H9 (cell line): ENCODE measurements around the gene IREB2. TPM values are rescaled to one million over a fixed set of nuclear protein-coding genes. Genes with fewer than 3 reads are reported as not detected.

Experiments
- DNase-seq: peaks from one replicate; pipeline ENCODE4 v3.0.0-alpha.2; 2017
- H2AFZ ChIP-seq: one replicate; pipeline ENCODE4 v1.6.1; 2013; ENCODE audit warnings: mild to moderate bottlenecking, low read length, control low read depth, moderate library complexity
- H2AK5ac ChIP-seq: 2 replicates; pipeline ENCODE4 v1.6.1; 2013; ENCODE audit warnings: low read length, control low read depth, mixed read lengths; ENCODE audit not compliant: insufficient read length
- H2BK120ac ChIP-seq: one replicate; pipeline ENCODE4 v1.6.1; 2013; ENCODE audit warnings: low read depth, mild to moderate bottlenecking, low read length, control low read depth, inconsistent platforms; ENCODE audit not compliant: poor library complexity, severe bottlenecking
- H2BK12ac ChIP-seq: 2 replicates; pipeline ENCODE4 v1.6.1; 2013; ENCODE audit warnings: low read length, control low read depth, mixed read lengths, low read depth; ENCODE audit not compliant: insufficient read length
- H2BK15ac ChIP-seq: 2 replicates; pipeline ENCODE4 v1.6.1; 2013; ENCODE audit warnings: low read depth, low read length, control low read depth
- H2BK20ac ChIP-seq: one replicate; pipeline ENCODE4 v1.6.1; 2013; ENCODE audit warnings: low read depth, mild to moderate bottlenecking, low read length, control low read depth, inconsistent platforms; ENCODE audit not compliant: poor library complexity, severe bottlenecking
- H2BK5ac ChIP-seq: 2 replicates; pipeline ENCODE4 v1.6.1; 2013; ENCODE audit warnings: low read length, control low read depth, mixed read lengths; ENCODE audit not compliant: insufficient read length
- H3K14ac ChIP-seq: 2 replicates; pipeline ENCODE4 v1.6.1; 2013; ENCODE audit warnings: low read length, control low read depth; ENCODE audit not compliant: insufficient read depth
- H3K18ac ChIP-seq: 2 replicates; pipeline ENCODE4 v1.6.1; 2013; ENCODE audit warnings: low read depth, mild to moderate bottlenecking, mixed read lengths, low read length, control low read depth; ENCODE audit not compliant: insufficient read length
- H3K23ac ChIP-seq: 2 replicates; pipeline ENCODE4 v1.6.1; 2013; ENCODE audit warnings: low read length, control low read depth, mixed read lengths, low read depth; ENCODE audit not compliant: insufficient read length
- H3K23me2 ChIP-seq: 2 replicates; pipeline ENCODE4 v1.6.1; 2013; ENCODE audit warnings: low read depth, mild to moderate bottlenecking, mixed read lengths, low read length, control low read depth; ENCODE audit not compliant: insufficient read length, poor library complexity, severe bottlenecking
- H3K27ac ChIP-seq: 2 replicates; pipeline ENCODE4 v1.5.1; 2013; ENCODE audit warnings: low read length, control low read depth, mixed read lengths, low read depth; ENCODE audit not compliant: insufficient read length
- H3K27me3 ChIP-seq: 2 replicates; pipeline ENCODE4 v1.6.1; 2013; ENCODE audit warnings: low read length, control low read depth, inconsistent platforms; ENCODE audit not compliant: insufficient read depth
- H3K4ac ChIP-seq: 2 replicates; pipeline ENCODE4 v1.6.1; 2013; ENCODE audit warnings: low read depth, mild to moderate bottlenecking, control low read depth, inconsistent platforms, low read length, moderate library complexity
- H3K4me1 ChIP-seq: 2 replicates; pipeline ENCODE4 v1.6.1; 2013; ENCODE audit warnings: low read length, control low read depth, inconsistent platforms; ENCODE audit not compliant: insufficient read depth
- H3K4me2 ChIP-seq: 2 replicates; pipeline ENCODE4 v1.6.1; 2013; ENCODE audit warnings: low read length, control low read depth, mixed read lengths; ENCODE audit not compliant: insufficient read length, insufficient read depth
- H3K56ac ChIP-seq: 2 replicates; pipeline ENCODE4 v1.6.1; 2013; ENCODE audit warnings: low read depth, mild to moderate bottlenecking, mixed read lengths, low read length, control low read depth; ENCODE audit not compliant: insufficient read length
- H3K79me1 ChIP-seq: 2 replicates; pipeline ENCODE4 v1.6.1; 2013; ENCODE audit warnings: low read depth, mild to moderate bottlenecking, moderate library complexity, low read length, control low read depth, inconsistent platforms; ENCODE audit not compliant: insufficient read depth, poor library complexity, severe bottlenecking
- H3K79me2 ChIP-seq: 2 replicates; pipeline ENCODE4 v1.6.1; 2013; ENCODE audit warnings: low read length, control low read depth, inconsistent platforms; ENCODE audit not compliant: insufficient read depth
- H3K9ac ChIP-seq: 2 replicates; pipeline ENCODE4 v1.6.1; 2013; ENCODE audit warnings: low read length, control low read depth, mixed read lengths; ENCODE audit not compliant: insufficient read length; ENCODE audit errors: extremely low read depth
- H3K9me3 ChIP-seq: one replicate; pipeline ENCODE4 v1.6.1; 2013; ENCODE audit warnings: low read depth, low read length, inconsistent platforms; ENCODE audit not compliant: control insufficient read depth
- H3T11ph ChIP-seq: one replicate; pipeline ENCODE4 v1.6.1; 2013; ENCODE audit warnings: mild to moderate bottlenecking, low read length, control low read depth, inconsistent platforms
- H4K20me1 ChIP-seq: one replicate; pipeline ENCODE4 v1.6.1; 2013; ENCODE audit not compliant: control insufficient read depth, insufficient read length, insufficient read depth
- H4K5ac ChIP-seq: 2 replicates; pipeline ENCODE4 v1.6.1; 2013; ENCODE audit warnings: low read depth, mild to moderate bottlenecking, mixed read lengths, low read length, control low read depth; ENCODE audit not compliant: insufficient read length
- H4K8ac ChIP-seq: replicated peaks from 2 replicates; pipeline ENCODE4 v1.6.1; 2013; ENCODE audit warnings: low read length, control low read depth, mixed read lengths, low read depth; ENCODE audit not compliant: insufficient read length
- H4K91ac ChIP-seq: 2 replicates; pipeline ENCODE4 v1.6.1; 2013; ENCODE audit warnings: low read depth, mild to moderate bottlenecking, moderate library complexity, mixed read lengths, low read length, control low read depth; ENCODE audit not compliant: insufficient read length
- H3K27ac Mint-ChIP-seq, 3 experiments: 2 replicates in 2 of 3; 3 replicates in 1 of 3; pipeline ENCODE4 v1.8.0; 2020 to 2021; ENCODE audit warnings: mixed read lengths in 3 of 3, mild to moderate bottlenecking in 1 of 3, moderate library complexity in 1 of 3
- H3K27me3 Mint-ChIP-seq: 2 replicates; pipeline ENCODE4 v1.8.0; 2021; ENCODE audit warnings: low read depth, mild to moderate bottlenecking, moderate library complexity, mixed read lengths
- H3K36me3 Mint-ChIP-seq, 3 experiments: 2 replicates in 2 of 3; 3 replicates in 1 of 3; pipeline ENCODE4 v1.8.0; 2020 to 2021; ENCODE audit warnings: low read depth in 3 of 3, mixed read lengths in 3 of 3; ENCODE audit not compliant: insufficient read depth in 1 of 3
- H3K4me1 Mint-ChIP-seq, 2 experiments: 2 replicates each; pipeline ENCODE4 v1.8.0; 2020; ENCODE audit warnings: mixed read lengths in 2 of 2
- H3K4me3 Mint-ChIP-seq, 2 experiments: 2 replicates in 1 of 2; 3 replicates in 1 of 2; pipeline ENCODE4 v1.8.0; 2020 to 2021; ENCODE audit warnings: mild to moderate bottlenecking in 2 of 2, mixed read lengths in 2 of 2, moderate library complexity in 1 of 2
- H3K9me3 Mint-ChIP-seq, 2 experiments: 2 replicates in 1 of 2; 3 replicates in 1 of 2; pipeline ENCODE4 v1.8.0; 2020; ENCODE audit warnings: mild to moderate bottlenecking in 2 of 2, mixed read lengths in 2 of 2, moderate library complexity in 1 of 2
- CTCF ChIP-seq: fragments of 200-600 bp; sonication (generic); conservative IDR thresholded peaks from 3 replicates; pipeline ENCODE4 v1.8.0; 2021; ENCODE audit warnings: antibody characterized with exemption, mild to moderate bottlenecking
- WGBS: extraction: QIAGEN DNeasy Blood & Tissue Kit; methylation state at CpG from one replicate; pipeline ENCODE4 v1.1.7; 2013; ENCODE audit warnings: missing lambda C conversion rate, low lambda C conversion rate, mixed read lengths; ENCODE audit not compliant: insufficient read length; ENCODE audit errors: extremely low coverage; 5-methylcytosine and 5-hydroxymethylcytosine counted together
- total RNA-seq: library from RNA; stranded (reverse); gene quantifications from 2 replicates; pipeline ENCODE4 v1.2.1, GENCODE V29; 2021

Gene IREB2
- total RNA-seq, 1 experiment from 2014 or later: 87.6 TPM

GRCh38 chr15:78417754-78418630, 20.0 kb upstream of the IREB2 start:
- peak overlapping the region in 1 of 3 experiments; percentile 2; a peak in 1 of 7 replicates for H3K27ac Mint-ChIP-seq

More at GRCh38 chr15:78417754-78418630, 20.0 kb upstream of the IREB2 start:
- no peak overlapping the region for H3K4me3 Mint-ChIP-seq
- Histone ChIP-seq H3K23me2 (no peaks in the 10 kb centered on the region), H2AFZ (no peak overlapping the region), H2AK5ac (no peak overlapping the region), H4K8ac (no peak overlapping the region), H2BK120ac (no peak overlapping the region), H4K5ac (no peak overlapping the region), H3K4me2 (no peak overlapping the region), H3K23ac (no peak overlapping the region), H4K91ac (no peak overlapping the region), H3K56ac (no peak overlapping the region), H3K79me2 (no peaks in the 10 kb centered on the region), H3K27ac (no peak overlapping the region), H4K20me1 (no peaks in the 10 kb centered on the region), H2BK12ac (no peak overlapping the region), H2BK5ac (no peak overlapping the region), H3K18ac (no peak overlapping the region), H3K14ac (no peak overlapping the region), H3K79me1 (no peaks in the 10 kb centered on the region), H3K9ac (no peak overlapping the region), H3K9me3 (no peaks in the 10 kb centered on the region), H3K27me3 (no peaks in the 10 kb centered on the region), H2BK20ac (no peak overlapping the region), H2BK15ac (no peak overlapping the region), H3K4ac (no peak overlapping the region), H3K4me1 (no peaks in the 10 kb centered on the region), H3T11ph (no peak overlapping the region)
- H3K9me3 Mint-ChIP-seq: peaks cover 4 to 7% of the 10 kb centered on the region in 2 experiments; a peak in 4 of 5 replicates
- WGBS: no CpG with 5 or more reads among the region's 8 CpGs
- H3K4me1 Mint-ChIP-seq: peaks cover 8 to 9% of the 10 kb centered on the region in 2 experiments
- no peak for DNase-seq
- no peak for TF ChIP-seq CTCF
- peaks cover 0 to 5% (median 0%) of the 10 kb centered on the region in 3 experiments; a peak in 2 of 7 replicates for H3K36me3 Mint-ChIP-seq
- H3K27me3 Mint-ChIP-seq: peaks cover 9% of the 10 kb centered on the region; the same call in 1 of the 2 replicates
